ENCODE data around the gene MZF1. TPM values are rescaled to one million over a fixed set of nuclear protein-coding genes. Genes with fewer than 3 reads are reported as not detected.
A peak's percentile ranks its signal among the peaks of the same experiment; 100 is the strongest.

Gene MZF1
- total and polyA plus RNA-seq, 11 donors = 6.2 to 12.5 (median 9.1) TPM

DNA sequence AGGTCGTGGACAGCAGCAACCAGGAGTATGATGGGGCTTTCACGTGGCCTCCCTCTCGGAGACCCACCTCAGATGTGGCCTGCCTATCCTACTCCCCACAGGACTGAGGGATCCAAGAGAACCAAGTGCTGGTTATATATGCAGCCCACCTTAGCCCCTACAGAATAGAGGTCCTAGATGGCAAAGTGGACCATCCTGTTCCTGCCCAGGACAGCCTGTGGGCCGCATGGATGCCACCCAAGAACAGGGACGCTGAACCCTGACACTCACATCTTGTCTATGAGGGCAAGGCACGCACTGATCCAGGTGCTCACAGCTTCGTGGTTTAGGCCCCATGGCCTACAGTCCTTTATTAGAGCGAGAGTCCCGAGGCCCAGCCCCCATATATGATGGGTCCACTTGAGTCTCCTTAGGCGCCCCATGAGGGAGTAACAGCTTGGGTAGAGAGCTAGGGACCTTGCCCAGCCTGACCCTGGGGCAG lies 59.9 kb downstream of the MZF1 start:
- Histone ChIP-seq H3K9me3 (no peaks in the 10 kb centered on the region), H3K27ac (peak overlapping the region in 6 of 12 donors; percentile 15 to 84 (median 48)), H3K27me3 (no peaks in the 10 kb centered on the region), H3K4me3 (peak overlapping the region in 1 of 12 donors; percentile 55), H3K36me3 (peaks cover 0 to 31% (median 17%) of the 10 kb centered on the region in 9 donors), H3K4me1 (peaks cover 3 to 49% (median 25%) of the 10 kb centered on the region in 12 donors)
- intact Hi-C loops (cut with DNase I) = loop anchor here in 1 of 10 donors (5.0 kb wide), 1 partner anchor 296 kb away; no protein-coding TSS in a partner anchor
- 87 to 90% (median 89%) methylated on average over 7 to 10 of the region's 10 CpGs for WGBS, 4 donors
- DNase-seq = no peak
- ATAC-seq = peak in 2 of 4 donors; percentile 2 to 3
- TF ChIP-seq, protein P1, sequence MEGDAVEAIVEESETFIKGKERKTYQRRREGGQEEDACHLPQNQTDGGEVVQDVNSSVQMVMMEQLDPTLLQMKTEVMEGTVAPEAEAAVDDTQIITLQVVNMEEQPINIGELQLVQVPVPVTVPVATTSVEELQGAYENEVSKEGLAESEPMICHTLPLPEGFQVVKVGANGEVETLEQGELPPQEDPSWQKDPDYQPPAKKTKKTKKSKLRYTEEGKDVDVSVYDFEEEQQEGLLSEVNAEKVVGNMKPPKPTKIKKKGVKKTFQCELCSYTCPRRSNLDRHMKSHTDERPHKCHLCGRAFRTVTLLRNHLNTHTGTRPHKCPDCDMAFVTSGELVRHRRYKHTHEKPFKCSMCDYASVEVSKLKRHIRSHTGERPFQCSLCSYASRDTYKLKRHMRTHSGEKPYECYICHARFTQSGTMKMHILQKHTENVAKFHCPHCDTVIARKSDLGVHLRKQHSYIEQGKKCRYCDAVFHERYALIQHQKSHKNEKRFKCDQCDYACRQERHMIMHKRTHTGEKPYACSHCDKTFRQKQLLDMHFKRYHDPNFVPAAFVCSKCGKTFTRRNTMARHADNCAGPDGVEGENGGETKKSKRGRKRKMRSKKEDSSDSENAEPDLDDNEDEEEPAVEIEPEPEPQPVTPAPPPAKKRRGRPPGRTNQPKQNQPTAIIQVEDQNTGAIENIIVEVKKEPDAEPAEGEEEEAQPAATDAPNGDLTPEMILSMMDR (IDR thresholded peaks at IDR 0.05) = no peak
- TF ChIP-seq POLR2A (IDR thresholded peaks at IDR 0.05) = no peak

Small RNA genes lying within 50 kb of the gene (microRNA-seq; reads per million reads assigned to microRNA genes)
- 0 to 0.58 (median 0) reads per million in 4 donors for gene MIR6807

Other genes with a start within 250 kb of the MZF1 start
- 1 to 10 TPM; 1.1 to 3.1 (median 2.0) TPM for gene ZSCAN22, start 246.3 kb downstream of the MZF1 start, total RNA-seq
- gene ZSCAN22, start 246.3 kb downstream of the MZF1 start, polyA plus RNA-seq = 1 to 10 TPM in 1 of 2 donors, under 1 TPM in 1; 0.65 to 1.5 TPM
- 1 to 10 TPM in 7 of 9 donors, under 1 TPM in 2; 0.23 to 6.6 (median 3.0) TPM for gene A1BG, start 219.8 kb downstream of the MZF1 start, total RNA-seq
- 1 to 10 TPM; 4.4 to 4.6 TPM for gene A1BG, start 219.8 kb downstream of the MZF1 start, polyA plus RNA-seq
- gene ZNF497, start 210.6 kb downstream of the MZF1 start, total RNA-seq = 1 to 10 TPM in 1 of 9 donors, under 1 TPM in 8; 0.18 to 1.1 (median 0.46) TPM
- under 1 TPM; 0.08 to 0.28 TPM for gene ZNF497, start 210.6 kb downstream of the MZF1 start, polyA plus RNA-seq
- under 1 TPM in 7 of 9 donors, not detected in 2; 0.17 to 0.75 (median 0.63) TPM for gene ZNF837, start 192.3 kb downstream of the MZF1 start, total RNA-seq
- under 1 TPM; 0.24 to 0.57 TPM for gene ZNF837, start 192.3 kb downstream of the MZF1 start, polyA plus RNA-seq
- 100 to 1,000 TPM; 346 to 753 (median 485) TPM for gene RPS5, start 186.1 kb downstream of the MZF1 start, total RNA-seq
- 1,000 to 10,000 TPM in 1 of 2 donors, 100 to 1,000 TPM in 1; 417 to 1,718 TPM for gene RPS5, start 186.1 kb downstream of the MZF1 start, polyA plus RNA-seq
- gene RNF225, start 177.7 kb downstream of the MZF1 start, total RNA-seq = not detected
- gene RNF225, start 177.7 kb downstream of the MZF1 start, polyA plus RNA-seq = not detected
- gene ZNF584, start 164.7 kb downstream of the MZF1 start, total RNA-seq = 10 to 100 TPM; 12.7 to 21.6 (median 16.9) TPM
- gene ZNF584, start 164.7 kb downstream of the MZF1 start, polyA plus RNA-seq = 10 to 100 TPM in 1 of 2 donors, 1 to 10 TPM in 1; 6.1 to 31.4 TPM
- 1 to 10 TPM; 3.1 to 6.7 (median 5.2) TPM for gene ZNF132, start 133.2 kb downstream of the MZF1 start, total RNA-seq
- gene ZNF132, start 133.2 kb downstream of the MZF1 start, polyA plus RNA-seq = 1 to 10 TPM; 1.7 to 1.8 TPM
- 1 to 10 TPM; 2.3 to 5.1 (median 4.5) TPM for gene ZNF324B, start 121.7 kb downstream of the MZF1 start, total RNA-seq
- gene ZNF324B, start 121.7 kb downstream of the MZF1 start, polyA plus RNA-seq = 1 to 10 TPM; 1.4 to 3.1 TPM
- gene ZNF324, start 106.3 kb downstream of the MZF1 start, total RNA-seq = 10 to 100 TPM in 1 of 9 donors, 1 to 10 TPM in 8; 4.0 to 10.1 (median 5.3) TPM
- 1 to 10 TPM; 2.5 to 5.6 TPM for gene ZNF324, start 106.3 kb downstream of the MZF1 start, polyA plus RNA-seq
- gene ZNF446, start 97.0 kb downstream of the MZF1 start, total RNA-seq = 1 to 10 TPM; 4.3 to 9.3 (median 6.0) TPM
- 1 to 10 TPM; 6.7 to 7.0 TPM for gene ZNF446, start 97.0 kb downstream of the MZF1 start, polyA plus RNA-seq
- gene SLC27A5, start 61.3 kb downstream of the MZF1 start, total RNA-seq = 1 to 10 TPM; 1.8 to 5.0 (median 3.6) TPM
- gene SLC27A5, start 61.3 kb downstream of the MZF1 start, polyA plus RNA-seq = 1 to 10 TPM; 5.9 to 9.1 TPM
- gene ZBTB45, start 53.5 kb downstream of the MZF1 start, total RNA-seq = 10 to 100 TPM in 8 of 9 donors, 1 to 10 TPM in 1; 9.0 to 13.4 (median 10.5) TPM
- 1 to 10 TPM; 6.9 to 9.2 TPM for gene ZBTB45, start 53.5 kb downstream of the MZF1 start, polyA plus RNA-seq
- 100 to 1,000 TPM; 122 to 265 (median 163) TPM for gene TRIM28, start 29.3 kb downstream of the MZF1 start, total RNA-seq
- 100 to 1,000 TPM in 1 of 2 donors, 10 to 100 TPM in 1; 88.0 to 160 TPM for gene TRIM28, start 29.3 kb downstream of the MZF1 start, polyA plus RNA-seq
- 100 to 1,000 TPM; 113 to 155 (median 129) TPM for gene CHMP2A, start 18.2 kb downstream of the MZF1 start, total RNA-seq
- 100 to 1,000 TPM; 192 to 266 TPM for gene CHMP2A, start 18.2 kb downstream of the MZF1 start, polyA plus RNA-seq
- gene UBE2M, start 14.7 kb downstream of the MZF1 start, total RNA-seq = 100 to 1,000 TPM in 6 of 9 donors, 10 to 100 TPM in 3; 35.3 to 139 (median 115) TPM
- 100 to 1,000 TPM in 1 of 2 donors, 10 to 100 TPM in 1; 64.7 to 114 TPM for gene UBE2M, start 14.7 kb downstream of the MZF1 start, polyA plus RNA-seq